NCI-H1436 treated with DMSO at 0.1 percent for 48 hours (cell line): ENCODE results near the gene HEATR1.
"Not testable (repeated sequence)": the region's sequence is repeated elsewhere in the genome, so short reads cannot be mapped to it uniquely, and the experiment has no call there.

ENCODE experiments used
- DNase-seq: peaks from one replicate; lab custom pipeline; 2025; lab: John Stamatoyannopoulos, UW

The HEATR1 gene

GRCh38 chr1:236581528-236581927 lies 22.8 kb downstream of the HEATR1 start:
- no peak for DNase-seq

DNA sequence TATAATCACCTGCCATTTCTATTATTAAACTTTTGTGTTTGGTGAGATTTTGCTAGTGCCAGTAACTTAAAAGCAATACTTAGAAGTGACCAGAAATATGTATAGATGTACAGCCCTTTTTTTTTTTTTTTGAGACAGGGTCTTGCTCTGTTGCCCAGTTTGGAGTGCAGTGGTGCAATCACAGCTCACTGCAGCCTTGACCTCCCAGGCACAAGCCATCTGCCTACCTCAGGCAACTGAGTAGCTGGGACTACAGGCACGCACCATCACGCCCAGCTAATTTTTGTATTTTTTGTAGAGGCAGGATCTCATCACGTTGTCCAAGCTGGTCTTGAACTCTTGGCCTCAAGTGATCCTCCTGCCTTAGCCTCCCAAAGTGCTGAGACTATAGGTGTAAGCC lies 23.9 kb downstream of the HEATR1 start:
- not testable (repeated sequence) for DNase-seq

- no peak for DNase-seq
Observed at GRCh38 chr1:236578661-236579060, 25.7 kb downstream of the HEATR1 start.

- not testable (repeated sequence) for DNase-seq
Observed at GRCh38 chr1:236577041-236577440, 27.3 kb downstream of the HEATR1 start.

DNA sequence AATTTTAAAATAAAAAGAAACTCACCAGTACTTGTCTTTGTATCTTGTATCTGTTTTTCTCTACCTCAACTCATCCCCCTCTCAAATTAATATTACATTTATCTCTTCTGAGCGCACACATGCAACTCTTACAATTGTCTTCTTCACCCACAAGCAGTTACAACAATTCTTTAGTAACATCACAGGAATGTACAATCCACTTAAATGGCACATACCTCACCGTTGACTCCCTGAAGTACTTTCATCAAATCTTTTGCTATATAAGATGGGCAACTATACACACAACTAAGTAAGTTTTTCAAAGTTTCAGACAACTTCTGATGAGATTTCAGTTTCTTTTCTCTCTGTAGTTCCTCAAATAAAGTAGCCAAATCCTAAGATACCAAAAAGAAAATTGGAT lies 28.3 kb downstream of the HEATR1 start:
- DNase-seq: no peak

DNA sequence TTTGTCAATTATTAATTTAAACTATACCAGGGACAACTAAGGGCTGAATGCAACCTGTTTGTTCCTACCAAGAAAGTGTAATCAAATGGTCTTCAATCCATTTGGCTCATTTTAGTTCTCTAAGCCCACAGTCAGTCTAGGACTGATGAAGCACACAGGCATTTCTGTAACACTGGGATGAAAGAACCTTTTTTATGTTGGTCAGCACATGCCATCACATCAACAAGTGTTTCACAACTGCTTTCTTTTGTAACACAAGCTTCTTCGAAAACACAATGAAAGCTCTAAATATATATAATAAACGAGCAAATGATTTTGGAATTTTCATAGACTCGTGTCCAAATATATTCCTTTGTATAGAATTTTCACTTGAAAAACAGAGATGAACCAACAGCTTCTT lies 28.8 kb downstream of the HEATR1 start:
- no peak for DNase-seq

- DNase-seq: no peak
Observed at GRCh38 chr1:236568285-236568894, 35.9 kb downstream of the HEATR1 start.

DNA sequence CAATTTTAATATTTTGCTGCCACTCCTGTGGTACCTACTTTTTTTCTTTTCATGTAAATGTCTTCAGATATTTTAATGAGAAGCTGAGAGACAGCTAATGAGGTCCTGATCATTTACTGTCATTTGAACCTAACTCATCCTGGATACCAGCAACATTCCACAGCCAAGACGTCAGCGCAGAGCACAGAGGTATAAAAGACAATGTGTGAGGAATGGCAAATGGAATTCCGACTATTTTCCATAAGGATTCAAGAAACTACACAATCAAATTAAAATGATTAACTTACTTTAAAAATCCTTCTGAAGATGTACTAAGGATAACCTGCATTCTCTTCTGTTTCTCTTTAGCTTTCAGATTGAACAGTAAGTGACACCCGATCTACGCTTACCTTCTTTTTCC lies 38.8 kb downstream of the HEATR1 start:
- DNase-seq: no peak

- DNase-seq: no peak
Observed at GRCh38 chr1:236561976-236562375, 42.3 kb downstream of the HEATR1 start.

- no peak for DNase-seq
Observed at GRCh38 chr1:236560213-236560771, 44.0 kb downstream of the HEATR1 start.

DNA sequence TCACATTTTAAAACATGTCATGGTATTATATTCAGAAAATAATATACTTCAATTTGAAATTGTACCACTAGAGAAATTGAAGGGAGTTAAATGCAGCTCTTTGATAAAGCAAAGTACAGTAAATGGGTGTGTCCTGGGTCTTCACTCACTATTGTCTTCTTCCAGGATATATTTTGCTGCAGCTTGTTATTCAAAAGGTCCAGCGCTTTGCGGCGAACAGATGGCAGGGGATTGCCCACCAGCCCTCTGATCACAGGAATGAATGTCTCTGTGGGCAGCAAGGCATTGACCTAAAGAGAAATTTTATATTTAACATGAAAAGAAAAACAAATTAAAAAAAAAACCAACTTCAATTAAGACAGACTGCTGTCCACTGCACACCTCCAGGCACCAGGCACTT lies 45.5 kb downstream of the HEATR1 start:
- no peak for DNase-seq

- DNase-seq: no peak
Observed at GRCh38 chr1:236558081-236558480, 46.2 kb downstream of the HEATR1 start.

DNA sequence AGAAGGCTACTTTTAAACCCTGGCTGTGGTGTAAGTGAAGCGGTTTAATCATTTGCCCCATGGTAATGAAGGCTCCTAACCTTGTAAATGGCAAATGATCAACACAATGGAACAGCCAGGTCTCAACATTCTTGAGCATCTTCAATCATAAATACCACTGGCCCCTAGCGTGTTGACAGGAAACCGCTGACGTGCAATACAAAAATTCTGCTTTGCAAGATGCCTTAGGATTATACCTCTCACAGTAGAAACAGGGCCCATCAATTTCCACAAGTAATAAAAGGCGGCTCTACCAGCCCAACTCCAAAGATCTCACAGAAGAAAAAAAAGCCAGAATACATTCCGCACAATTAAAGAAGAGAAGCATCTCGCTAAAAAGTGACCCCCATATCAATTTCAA lies 47.7 kb downstream of the HEATR1 start:
- no peak for DNase-seq

DNA sequence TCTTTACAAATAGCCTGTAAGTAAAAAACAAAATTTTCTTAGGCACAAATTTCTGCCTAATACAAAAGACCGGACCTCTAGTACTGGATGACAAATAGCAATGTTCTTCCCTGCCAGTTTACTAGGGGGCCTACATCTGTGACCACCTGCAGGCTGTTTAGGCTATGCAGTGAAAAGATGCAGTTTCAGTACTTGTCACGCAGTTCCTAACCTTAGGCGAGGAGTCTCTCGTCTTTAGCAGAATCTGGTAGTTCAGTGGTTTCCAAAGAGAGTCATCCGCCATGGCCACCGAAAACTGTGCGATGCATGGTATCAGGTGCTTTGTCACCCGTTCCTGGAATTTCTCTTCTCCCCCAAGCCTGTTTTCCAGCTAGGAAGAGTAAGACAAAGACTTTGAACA lies 50.9 kb downstream of the HEATR1 start:
- no peak for DNase-seq

DNA sequence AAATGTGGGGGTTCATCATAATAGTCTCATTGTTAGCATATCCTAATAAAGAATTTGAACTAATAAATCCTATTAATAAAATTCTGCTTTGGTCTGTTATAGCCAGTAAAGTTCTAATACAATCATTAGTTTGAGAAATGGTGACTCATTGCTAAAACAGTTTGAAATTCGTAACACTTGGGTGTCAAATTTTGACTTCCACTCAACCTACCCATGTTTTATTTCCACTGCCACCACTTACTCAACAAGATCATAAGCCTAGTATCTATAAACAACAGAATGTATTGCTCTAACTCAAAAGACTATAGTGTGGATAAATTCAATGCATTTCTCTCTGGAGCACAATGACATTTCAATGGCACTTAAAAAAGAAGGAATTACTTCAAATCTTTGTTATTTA lies 51.4 kb downstream of the HEATR1 start:
- DNase-seq: no peak

DNA sequence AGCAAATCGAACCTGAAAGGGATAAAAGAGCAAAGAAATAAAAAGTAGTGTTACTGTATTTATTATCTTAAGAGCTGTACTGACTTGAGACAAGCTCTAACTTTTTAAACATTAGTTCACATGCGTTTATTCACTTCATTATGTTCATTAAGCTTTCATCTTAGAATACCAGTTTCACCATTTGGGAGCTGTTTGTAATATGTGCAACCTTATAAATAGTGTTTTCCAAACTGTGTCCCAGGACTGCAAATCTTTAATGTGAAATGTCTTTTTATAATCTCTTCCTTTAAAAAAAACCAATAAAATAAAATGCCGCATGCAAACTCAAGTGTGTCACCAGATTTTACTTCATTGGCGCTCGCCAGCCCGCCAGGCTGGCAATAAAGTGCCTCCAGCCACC lies 52.2 kb downstream of the HEATR1 start:
- DNase-seq: no peak

DNA sequence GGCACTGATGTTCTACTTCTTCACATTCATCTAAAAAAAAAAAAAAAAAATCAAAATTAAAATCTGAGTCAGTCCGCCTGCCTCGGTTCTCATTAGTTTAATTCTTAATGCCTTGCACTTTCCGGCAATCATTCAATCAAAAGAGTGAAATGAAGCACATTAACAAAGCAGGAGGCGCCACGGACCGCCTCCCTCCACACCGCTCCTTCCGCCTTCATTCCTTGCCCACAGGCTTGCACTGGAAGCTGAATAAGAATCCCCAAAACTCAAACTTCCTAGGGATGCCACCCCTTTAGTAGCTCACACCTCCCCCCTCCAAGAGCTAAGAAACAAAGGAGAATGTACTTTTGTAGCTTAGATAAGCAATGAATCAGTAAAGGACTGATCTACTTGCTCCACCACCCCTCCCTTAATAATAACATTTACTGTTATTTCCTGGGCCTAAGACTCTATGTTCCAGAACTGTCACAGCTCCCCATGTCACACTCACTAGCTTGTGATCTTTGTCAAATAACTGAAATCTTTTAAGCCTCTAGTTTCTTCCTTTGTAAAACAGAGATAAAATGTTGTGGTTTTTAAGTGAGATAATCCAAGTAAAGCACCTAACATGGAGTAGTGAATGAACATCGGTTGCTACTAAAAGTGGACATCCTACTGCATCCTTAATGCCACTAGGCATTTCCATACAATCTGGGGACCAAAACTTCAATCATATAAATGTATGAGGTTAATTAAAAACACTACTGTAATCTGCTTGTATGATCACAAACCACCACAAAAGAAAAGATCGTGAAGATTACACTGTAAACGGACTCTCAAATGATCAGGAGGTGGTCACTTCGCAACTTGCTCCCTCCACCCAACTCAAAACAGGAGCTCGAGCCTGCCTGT lies 53.1 kb downstream of the HEATR1 start:
- DNase-seq: no peak

DNA sequence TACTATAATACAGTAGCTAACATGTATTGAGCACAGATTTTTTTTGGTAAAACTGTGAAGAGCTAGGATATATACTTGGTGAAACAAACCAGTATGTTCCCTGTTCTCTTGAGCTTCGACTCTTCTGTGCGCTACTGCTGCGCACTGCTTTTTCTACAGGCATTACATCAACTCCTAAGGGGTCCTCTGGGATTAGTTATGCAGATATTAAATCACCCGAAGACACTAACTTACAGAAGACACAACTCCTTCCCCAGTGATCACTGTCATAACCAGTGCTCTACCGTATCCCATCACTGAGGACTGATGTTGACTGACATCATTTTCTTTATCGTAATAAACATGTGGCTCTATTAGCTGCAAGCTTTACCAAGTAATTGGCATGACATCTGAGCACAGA lies 55.9 kb downstream of the HEATR1 start:
- DNase-seq: no peak

- DNase-seq: no peak
Observed at GRCh38 chr1:236545621-236546169, 58.6 kb downstream of the HEATR1 start.

- DNase-seq: no peak
Observed at GRCh38 chr1:236543065-236543669, 61.1 kb downstream of the HEATR1 start.

DNA sequence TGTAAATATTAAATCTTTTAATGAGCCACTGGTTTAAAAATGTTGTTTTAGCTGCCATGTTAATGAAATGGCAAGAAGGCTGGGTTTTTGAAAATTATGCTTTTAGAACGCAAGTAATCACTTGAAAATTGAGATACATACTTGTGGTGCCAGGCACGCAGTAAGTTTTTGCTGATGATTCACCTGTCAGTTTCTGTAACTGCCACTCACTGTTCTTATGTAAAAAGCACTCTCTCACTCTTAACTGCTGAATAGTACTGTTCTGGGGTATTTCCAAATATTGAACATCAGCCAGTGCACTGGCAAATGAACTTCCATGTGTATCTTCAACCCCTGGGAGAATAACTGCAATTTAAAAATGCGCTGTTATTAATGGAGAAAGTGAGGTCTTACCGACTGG lies 62.6 kb downstream of the HEATR1 start:
- DNase-seq: no peak

- DNase-seq: no peak
Observed at GRCh38 chr1:236540813-236541465, 63.4 kb downstream of the HEATR1 start.
